HepG2 (cell line): ENCODE data around the gene TPI1. TPM values are rescaled to one million over a fixed set of nuclear protein-coding genes. Genes with fewer than 3 reads are reported as not detected.

ENCODE experiments used
- KIAA2018 ChIP-seq: sonication (generic); formaldehyde crosslinking; IDR thresholded peaks from 2 replicates; pipeline ENCODE4 v1.5.0; 2020; ENCODE audit warnings: mild to moderate bottlenecking, missing genetic modification reagents, borderline replicate concordance
- SNAI1 ChIP-seq: sonication (generic); formaldehyde crosslinking; IDR thresholded peaks from 2 replicates; pipeline ENCODE4 v1.5.0; 2020; ENCODE audit warnings: mild to moderate bottlenecking, missing genetic modification reagents, borderline replicate concordance
- ZNF691 ChIP-seq: sonication (generic); formaldehyde crosslinking; IDR thresholded peaks from 2 replicates; pipeline ENCODE4 v1.4.0; 2020; ENCODE audit warnings: missing genetic modification reagents, low read depth, mild to moderate bottlenecking, borderline replicate concordance
- polyA plus RNA-seq, 8 experiments: library from polyadenylated mRNA; depleted of rRNA in 3 of 8; stranded (reverse) in 7 of 8; unstranded in 1 of 8; fragments of >200 nt; fragmentation: Illumina TruSeq in 4 of 8; extraction: Trizol in 4 of 8; gene quantifications; 2 replicates each; pipeline versions ENCODE4 v1.2.1 to v1.2.3, GENCODE V29; 2011 to 2016; ENCODE audit warnings: low read depth in 4 of 8, missing spikeins in 1 of 8, mixed read lengths in 1 of 8; ENCODE audit not compliant: insufficient read depth in 1 of 8
- total RNA-seq, 5 experiments: library from RNA; depleted of rRNA; stranded (reverse); fragments of >200 nt; fragmentation: Illumina TruSeq; extraction: Trizol; gene quantifications; 2 replicates each; pipeline ENCODE4 v1.2.3, GENCODE V29; 2016; ENCODE audit warnings: low read depth in 1 of 5
- TF ChIP-seq, protein P1 (sequence below): fragments of 450-650 bp; IDR thresholded peaks from 2 replicates; pipeline ENCODE4 v1.6.1; 2017; ENCODE audit warnings: mild to moderate bottlenecking
- TF ChIP-seq, protein P2 (sequence below): sonication (generic); formaldehyde crosslinking; IDR thresholded peaks from 2 replicates; pipeline ENCODE4 v1.9.0; 2021; ENCODE audit warnings: missing genetic modification reagents, borderline replicate concordance

Gene TPI1
- total and polyA plus RNA-seq, 2 of the 13 experiments (the other 11 are each of a cell fraction or from before 2014, with no cell fraction given), result 945 to 2,535 TPM

DNA sequence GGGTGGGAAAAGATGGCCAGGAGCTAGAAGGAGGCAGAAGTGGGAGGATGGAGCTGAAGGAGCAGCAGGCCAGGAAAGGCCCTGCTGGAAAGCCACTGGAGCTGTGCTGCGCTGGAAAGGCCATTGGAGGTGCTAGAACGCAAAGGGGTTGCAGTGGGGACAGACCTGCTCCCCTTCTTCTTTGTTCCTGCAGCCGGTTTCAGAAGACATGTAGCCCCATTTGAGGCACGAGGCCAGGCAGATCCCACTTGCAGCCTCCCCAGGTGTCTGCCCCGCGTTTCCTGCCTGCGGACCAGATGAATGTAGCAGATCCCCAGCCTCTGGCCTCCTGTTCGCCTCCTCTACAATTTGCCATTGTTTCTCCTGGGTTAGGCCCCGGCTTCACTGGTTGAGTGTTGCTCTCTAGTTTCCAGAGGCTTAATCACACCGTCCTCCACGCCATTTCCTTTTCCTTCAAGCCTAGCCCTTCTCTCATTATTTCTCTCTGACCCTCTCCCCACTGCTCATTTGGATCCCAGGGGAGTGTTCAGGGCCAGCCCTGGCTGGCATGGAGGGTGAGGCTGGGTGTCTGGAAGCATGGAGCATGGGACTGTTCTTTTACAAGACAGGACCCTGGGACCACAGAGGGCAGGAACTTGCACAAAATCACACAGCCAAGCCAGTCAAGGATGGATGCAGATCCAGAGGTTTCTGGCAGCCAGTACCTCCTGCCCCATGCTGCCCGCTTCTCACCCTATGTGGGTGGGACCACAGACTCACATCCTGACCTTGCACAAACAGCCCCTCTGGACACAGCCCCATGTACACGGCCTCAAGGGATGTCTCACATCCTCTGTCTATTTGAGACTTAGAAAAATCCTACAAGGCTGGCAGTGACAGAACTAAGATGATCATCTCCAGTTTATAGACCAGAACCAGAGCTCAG lies 48.0 kb upstream of the TPI1 start (continued):
- TF ChIP-seq KIAA2018 (CRISPR knock-in tag) (no peak), ZNF691 (CRISPR knock-in tag) (no peak), SNAI1 (no peak)
- TF ChIP-seq, protein P1, sequence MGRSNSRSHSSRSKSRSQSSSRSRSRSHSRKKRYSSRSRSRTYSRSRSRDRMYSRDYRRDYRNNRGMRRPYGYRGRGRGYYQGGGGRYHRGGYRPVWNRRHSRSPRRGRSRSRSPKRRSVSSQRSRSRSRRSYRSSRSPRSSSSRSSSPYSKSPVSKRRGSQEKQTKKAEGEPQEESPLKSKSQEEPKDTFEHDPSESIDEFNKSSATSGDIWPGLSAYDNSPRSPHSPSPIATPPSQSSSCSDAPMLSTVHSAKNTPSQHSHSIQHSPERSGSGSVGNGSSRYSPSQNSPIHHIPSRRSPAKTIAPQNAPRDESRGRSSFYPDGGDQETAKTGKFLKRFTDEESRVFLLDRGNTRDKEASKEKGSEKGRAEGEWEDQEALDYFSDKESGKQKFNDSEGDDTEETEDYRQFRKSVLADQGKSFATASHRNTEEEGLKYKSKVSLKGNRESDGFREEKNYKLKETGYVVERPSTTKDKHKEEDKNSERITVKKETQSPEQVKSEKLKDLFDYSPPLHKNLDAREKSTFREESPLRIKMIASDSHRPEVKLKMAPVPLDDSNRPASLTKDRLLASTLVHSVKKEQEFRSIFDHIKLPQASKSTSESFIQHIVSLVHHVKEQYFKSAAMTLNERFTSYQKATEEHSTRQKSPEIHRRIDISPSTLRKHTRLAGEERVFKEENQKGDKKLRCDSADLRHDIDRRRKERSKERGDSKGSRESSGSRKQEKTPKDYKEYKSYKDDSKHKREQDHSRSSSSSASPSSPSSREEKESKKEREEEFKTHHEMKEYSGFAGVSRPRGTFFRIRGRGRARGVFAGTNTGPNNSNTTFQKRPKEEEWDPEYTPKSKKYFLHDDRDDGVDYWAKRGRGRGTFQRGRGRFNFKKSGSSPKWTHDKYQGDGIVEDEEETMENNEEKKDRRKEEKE, result no peak
- TF ChIP-seq, protein P2, sequence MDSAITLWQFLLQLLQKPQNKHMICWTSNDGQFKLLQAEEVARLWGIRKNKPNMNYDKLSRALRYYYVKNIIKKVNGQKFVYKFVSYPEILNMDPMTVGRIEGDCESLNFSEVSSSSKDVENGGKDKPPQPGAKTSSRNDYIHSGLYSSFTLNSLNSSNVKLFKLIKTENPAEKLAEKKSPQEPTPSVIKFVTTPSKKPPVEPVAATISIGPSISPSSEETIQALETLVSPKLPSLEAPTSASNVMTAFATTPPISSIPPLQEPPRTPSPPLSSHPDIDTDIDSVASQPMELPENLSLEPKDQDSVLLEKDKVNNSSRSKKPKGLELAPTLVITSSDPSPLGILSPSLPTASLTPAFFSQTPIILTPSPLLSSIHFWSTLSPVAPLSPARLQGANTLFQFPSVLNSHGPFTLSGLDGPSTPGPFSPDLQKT, result no peak
